Fibroblast of skin of right quadriceps (primary cell): ENCODE results near the gene FLOT1.
A peak's percentile ranks its signal among the peaks of the same experiment; 100 is the strongest.

Experiments
- DNase-seq: peaks from one replicate; pipeline ENCODE4 v3.0.0-alpha.2; 2013

FLOT1 gene

GRCh38 chr6:30691208-30691847 lies 51.2 kb downstream of the FLOT1 start:
- DNase-seq = no peak

- peak; percentile 83 for DNase-seq
Observed at GRCh38 chr6:30690403-30691207, 51.9 kb downstream of the FLOT1 start, which contains the start of gene NRM. Gene NRM (minus strand): TSS chr6:30690984. CDS start chr6:30690974, 10 bp downstream.

- DNase-seq = no peak
Observed at GRCh38 chr6:30689985-30690384, 52.5 kb downstream of the FLOT1 start.

- no peak for DNase-seq
Observed at GRCh38 chr6:30689022-30689865, 53.2 kb downstream of the FLOT1 start.

GRCh38 chr6:30688569-30688968 lies 53.9 kb downstream of the FLOT1 start:
- DNase-seq = no peak

- DNase-seq = peak; percentile 48
Observed at GRCh38 chr6:30687659-30688431, 54.6 kb downstream of the FLOT1 start.

GRCh38 chr6:30686908-30687658 lies 55.4 kb downstream of the FLOT1 start:
- DNase-seq = peak; percentile 97

GRCh38 chr6:30686009-30686907 lies 56.2 kb downstream of the FLOT1 start, which contains the start of gene PPP1R18:
Gene PPP1R18 (minus strand): TSS chr6:30686645. CDS start chr6:30686018, 627 bp downstream.
- DNase-seq = peak; percentile 66

GRCh38 chr6:30685157-30686008 lies 57.1 kb downstream of the FLOT1 start:
- peak; percentile 24 for DNase-seq

- peak; percentile 44 for DNase-seq
Observed at GRCh38 chr6:30684386-30685156, 57.9 kb downstream of the FLOT1 start.

- DNase-seq = no peak
Observed at GRCh38 chr6:30683980-30684338, 58.5 kb downstream of the FLOT1 start.

GRCh38 chr6:30683183-30683979 lies 59.1 kb downstream of the FLOT1 start:
- DNase-seq = no peak

- peak; percentile 93 for DNase-seq
Observed at GRCh38 chr6:30682143-30683117, 60.1 kb downstream of the FLOT1 start.

- DNase-seq = no peak
Observed at GRCh38 chr6:30681766-30682142, 60.7 kb downstream of the FLOT1 start.

GRCh38 chr6:30679765-30680535 lies 62.5 kb downstream of the FLOT1 start:
- DNase-seq = no peak
